Fibroblast of lung (primary cell): ENCODE measurements around the gene KLHL36.

ENCODE experiments used
- EZH2 ChIP-seq: IDR thresholded peaks from 2 replicates; pipeline ENCODE4 v1.5.1; 2012; ENCODE audit warnings: low read length, control low read depth, mild to moderate bottlenecking; ENCODE audit errors: missing control alignments
- TF ChIP-seq, protein P1 (sequence below), 2 donors: IDR thresholded peaks in 1 of 2; conservative IDR thresholded peaks in 1 of 2; 1 replicate in 1 of 2; 2 replicates in 1 of 2; pipeline ENCODE4 v1.5.1; 2011 to 2012; ENCODE audit warnings: low read length in 2 of 2, control low read depth in 1 of 2, inconsistent platforms in 1 of 2, low read depth in 1 of 2, mild to moderate bottlenecking in 1 of 2

DNA sequence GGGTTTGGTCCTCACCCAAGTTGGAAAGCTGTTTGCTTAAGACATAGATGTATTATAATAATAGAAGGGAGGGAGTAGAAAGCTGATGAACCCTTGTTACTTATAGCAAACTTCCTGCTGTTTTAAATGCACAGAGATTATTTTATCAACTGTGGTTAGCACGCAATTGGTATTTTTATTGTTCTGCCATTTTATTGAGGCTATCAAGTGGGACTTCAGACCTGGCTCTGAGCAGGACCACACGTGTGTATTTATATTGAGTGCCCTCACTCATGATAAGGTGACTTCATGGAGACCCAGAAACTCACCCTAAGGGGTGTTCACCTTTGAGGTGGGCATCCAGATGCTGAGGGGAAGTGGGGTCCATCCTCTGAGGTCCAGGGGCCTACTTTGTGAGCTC lies 17.0 kb downstream of the KLHL36 start:
- TF ChIP-seq, protein P1, sequence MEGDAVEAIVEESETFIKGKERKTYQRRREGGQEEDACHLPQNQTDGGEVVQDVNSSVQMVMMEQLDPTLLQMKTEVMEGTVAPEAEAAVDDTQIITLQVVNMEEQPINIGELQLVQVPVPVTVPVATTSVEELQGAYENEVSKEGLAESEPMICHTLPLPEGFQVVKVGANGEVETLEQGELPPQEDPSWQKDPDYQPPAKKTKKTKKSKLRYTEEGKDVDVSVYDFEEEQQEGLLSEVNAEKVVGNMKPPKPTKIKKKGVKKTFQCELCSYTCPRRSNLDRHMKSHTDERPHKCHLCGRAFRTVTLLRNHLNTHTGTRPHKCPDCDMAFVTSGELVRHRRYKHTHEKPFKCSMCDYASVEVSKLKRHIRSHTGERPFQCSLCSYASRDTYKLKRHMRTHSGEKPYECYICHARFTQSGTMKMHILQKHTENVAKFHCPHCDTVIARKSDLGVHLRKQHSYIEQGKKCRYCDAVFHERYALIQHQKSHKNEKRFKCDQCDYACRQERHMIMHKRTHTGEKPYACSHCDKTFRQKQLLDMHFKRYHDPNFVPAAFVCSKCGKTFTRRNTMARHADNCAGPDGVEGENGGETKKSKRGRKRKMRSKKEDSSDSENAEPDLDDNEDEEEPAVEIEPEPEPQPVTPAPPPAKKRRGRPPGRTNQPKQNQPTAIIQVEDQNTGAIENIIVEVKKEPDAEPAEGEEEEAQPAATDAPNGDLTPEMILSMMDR (conservative IDR thresholded peaks at IDR 0.05 in 1 of 2, IDR thresholded peaks at IDR 0.05 in 1 of 2; ENCODE audit: low read depth in 1 of 2, low read length in 2 of 2): no peak
- TF ChIP-seq EZH2: no peak
